ENCODE measurements around the gene UTS2R. TPM values are rescaled to one million over a fixed set of nuclear protein-coding genes. Genes with fewer than 3 reads are reported as not detected.
A peak's percentile ranks its signal among the peaks of the same experiment; 100 is the strongest.

The UTS2R gene
- total RNA-seq, 1 donor from 2014 or later = 7.2 TPM

GRCh38 chr17:82324566-82325285 lies 46.8 kb upstream of the UTS2R start:
- Mint-ChIP-seq H3K27ac (ENCODE audit: unreplicated experiment) (no peak overlapping the region), H3K9me3 (ENCODE audit: unreplicated experiment) (peaks cover 10% of the 10 kb centered on the region), H3K27me3 (ENCODE audit: unreplicated experiment) (peaks cover 2% of the 10 kb centered on the region), H3K4me1 (ENCODE audit: low read depth, unreplicated experiment) (peaks cover 3% of the 10 kb centered on the region), H3K4me3 (ENCODE audit: unreplicated experiment) (no peak overlapping the region), H3K36me3 (ENCODE audit: unreplicated experiment) (no peaks in the 10 kb centered on the region)
- no peak for TF ChIP-seq CTCF (IDR thresholded peaks at IDR 0.05; ENCODE audit: partially characterized antibody, unreplicated experiment)
- DNase-seq = peak; percentile 16

- Mint-ChIP-seq H3K4me1 (ENCODE audit: low read depth, unreplicated experiment) (peaks cover 3% of the 10 kb centered on the region), H3K27me3 (ENCODE audit: unreplicated experiment) (peaks cover 2% of the 10 kb centered on the region), H3K4me3 (ENCODE audit: unreplicated experiment) (no peak overlapping the region), H3K9me3 (ENCODE audit: unreplicated experiment) (peaks cover 11% of the 10 kb centered on the region), H3K36me3 (ENCODE audit: unreplicated experiment) (no peaks in the 10 kb centered on the region), H3K27ac (ENCODE audit: unreplicated experiment) (no peak overlapping the region)
- DNase-seq = peak; percentile 16
- no peak for TF ChIP-seq CTCF (IDR thresholded peaks at IDR 0.05; ENCODE audit: partially characterized antibody, unreplicated experiment)
Measured at GRCh38 chr17:82325286-82326180, 46.0 kb upstream of the UTS2R start.

- DNase-seq = peak; percentile 23
- Mint-ChIP-seq H3K4me1 (ENCODE audit: low read depth, unreplicated experiment) (peaks cover 3% of the 10 kb centered on the region), H3K9me3 (ENCODE audit: unreplicated experiment) (peaks cover 15% of the 10 kb centered on the region), H3K36me3 (ENCODE audit: unreplicated experiment) (no peaks in the 10 kb centered on the region), H3K4me3 (ENCODE audit: unreplicated experiment) (no peak overlapping the region), H3K27ac (ENCODE audit: unreplicated experiment) (no peak overlapping the region), H3K27me3 (ENCODE audit: unreplicated experiment) (no peaks in the 10 kb centered on the region)
- no peak for TF ChIP-seq CTCF (IDR thresholded peaks at IDR 0.05; ENCODE audit: partially characterized antibody, unreplicated experiment)
Measured at GRCh38 chr17:82327289-82327688, 44.3 kb upstream of the UTS2R start.

GRCh38 chr17:82327757-82328140 lies 43.8 kb upstream of the UTS2R start:
- peaks cover 3% of the 10 kb centered on the region for H3K4me1 Mint-ChIP-seq (ENCODE audit: low read depth, unreplicated experiment)
- H3K27me3 Mint-ChIP-seq (ENCODE audit: unreplicated experiment) = peaks cover 1% of the 10 kb centered on the region
- peak; percentile 11 for DNase-seq
- no peak overlapping the region for H3K27ac Mint-ChIP-seq (ENCODE audit: unreplicated experiment)
- H3K4me3 Mint-ChIP-seq (ENCODE audit: unreplicated experiment) = no peak overlapping the region
- no peak for TF ChIP-seq CTCF (IDR thresholded peaks at IDR 0.05; ENCODE audit: partially characterized antibody, unreplicated experiment)
- no peaks in the 10 kb centered on the region for H3K36me3 Mint-ChIP-seq (ENCODE audit: unreplicated experiment)
- peaks cover 15% of the 10 kb centered on the region for H3K9me3 Mint-ChIP-seq (ENCODE audit: unreplicated experiment)

All from glutamatergic neuron (in vitro differentiated cells).